OCI-M2 (cell line): ENCODE results near the gene PCDHA6.
"Not testable (repeated sequence)": the region's sequence is repeated elsewhere in the genome, so short reads cannot be mapped to it uniquely, and the experiment has no call there.

ENCODE experiments used
- DNase-seq: peaks from one replicate; lab custom pipeline; 2025; ENCODE audit not compliant: unreplicated experiment; lab: John Stamatoyannopoulos, UW

The PCDHA6 gene

GRCh38 chr5:140857177-140857986 is 29.6 kb downstream of the PCDHA6 start:
- no peak for DNase-seq

GRCh38 chr5:140857987-140858240 is 30.2 kb downstream of the PCDHA6 start:
- DNase-seq = no peak

GRCh38 chr5:140862441-140863295 is 34.9 kb downstream of the PCDHA6 start:
- DNase-seq = no peak

- no peak for DNase-seq
Observed at GRCh38 chr5:140868721-140869554, 41.2 kb downstream of the PCDHA6 start, which contains the start of gene PCDHA11. Gene PCDHA11, plus strand, starts transcription at chr5:140868957. Its CDS starts 147 bp downstream, at chr5:140869104.

GRCh38 chr5:140869555-140869886 is 41.8 kb downstream of the PCDHA6 start:
- no peak for DNase-seq

- DNase-seq = no peak
Observed at GRCh38 chr5:140870221-140871201, 42.8 kb downstream of the PCDHA6 start.

- no peak for DNase-seq
Observed at GRCh38 chr5:140875085-140876065, 47.6 kb downstream of the PCDHA6 start, which contains the start of gene PCDHA12. Gene PCDHA12, plus strand, starts transcription at chr5:140875308. Its CDS starts 165 bp downstream, at chr5:140875473.

- DNase-seq = not testable (repeated sequence)
Observed at GRCh38 chr5:140876541-140877261, 48.9 kb downstream of the PCDHA6 start.

GRCh38 chr5:140877262-140877581 is 49.5 kb downstream of the PCDHA6 start:
- DNase-seq = no peak
